ENCODE measurements around the gene ULK4. TPM values are rescaled to one million over a fixed set of nuclear protein-coding genes. Genes with fewer than 3 reads are reported as not detected.
"Not testable (repeated sequence)": the region's sequence is repeated elsewhere in the genome, so short reads cannot be mapped to it uniquely, and the experiment has no call there.

Gene ULK4
- total RNA-seq, 1 experiment from 2014 or later, result 6.6 TPM

- Histone ChIP-seq H3K36me3 (replicated peaks; ENCODE audit: control insufficient read depth, insufficient read depth, low read length) (no peaks in the 10 kb centered on the region), H3K27me3 (ENCODE audit: control insufficient read depth, insufficient read depth, low read length) (no peaks in the 10 kb centered on the region), H3K4me3 (ENCODE audit: insufficient read depth, low read depth, low read length) (no peak overlapping the region)
- DNase-seq, result no peak
These were observed 153.3 kb downstream of the ULK4 start for GRCh38 chr3:41808618-41809017.

DNA sequence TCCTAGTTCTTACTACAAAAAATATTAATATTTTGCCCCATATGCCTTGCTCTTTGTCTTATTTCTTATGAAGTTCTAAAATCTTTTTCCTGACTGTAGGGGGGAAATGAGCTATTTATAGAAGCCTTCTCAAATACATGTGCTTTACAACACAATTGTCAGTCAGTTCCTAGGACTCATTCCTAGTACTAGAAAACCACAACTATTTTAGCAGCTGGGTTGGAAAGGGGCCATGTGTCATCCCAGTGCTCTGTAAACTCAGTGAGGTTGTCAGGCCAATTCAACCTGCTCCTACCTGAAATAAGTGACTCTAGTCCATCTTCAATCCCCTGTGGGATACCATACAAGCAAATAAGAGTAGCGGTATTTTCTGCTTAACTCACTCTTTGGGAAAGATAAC is 153.8 kb downstream of the ULK4 start:
- Histone ChIP-seq H3K27me3 (ENCODE audit: control insufficient read depth, insufficient read depth, low read length) (no peaks in the 10 kb centered on the region), H3K36me3 (replicated peaks; ENCODE audit: control insufficient read depth, insufficient read depth, low read length) (no peaks in the 10 kb centered on the region), H3K4me3 (ENCODE audit: insufficient read depth, low read depth, low read length) (no peak overlapping the region)
- no peak for DNase-seq

- Histone ChIP-seq H3K36me3 (replicated peaks; ENCODE audit: control insufficient read depth, insufficient read depth, low read length) (no peaks in the 10 kb centered on the region), H3K4me3 (ENCODE audit: insufficient read depth, low read depth, low read length) (no peak overlapping the region), H3K27me3 (ENCODE audit: control insufficient read depth, insufficient read depth, low read length) (no peaks in the 10 kb centered on the region)
- peak; percentile 6 for DNase-seq
These were observed 166.9 kb downstream of the ULK4 start for GRCh38 chr3:41794748-41795589.

DNA sequence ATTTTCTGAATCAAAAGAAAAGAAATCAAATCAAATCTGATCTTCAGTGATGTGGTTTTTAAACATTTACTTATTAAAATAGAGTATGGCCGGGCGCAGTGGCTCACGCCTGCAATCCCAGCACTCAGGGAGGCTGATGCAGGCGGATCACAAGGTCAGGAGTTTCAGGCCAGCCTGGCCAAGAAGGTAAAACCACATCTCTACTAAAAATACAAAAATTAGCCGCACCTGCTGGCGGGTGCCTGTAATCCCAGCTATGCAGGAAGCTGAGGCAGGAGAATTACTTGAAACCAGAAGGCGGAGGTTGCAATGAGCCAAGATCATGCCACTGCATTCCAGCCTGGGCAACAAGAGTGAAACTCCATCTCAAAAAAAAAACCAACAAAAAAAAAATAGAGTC is 169.1 kb downstream of the ULK4 start:
- Histone ChIP-seq H3K27me3 (ENCODE audit: control insufficient read depth, insufficient read depth, low read length) (no peaks in the 10 kb centered on the region), H3K36me3 (replicated peaks; ENCODE audit: control insufficient read depth, insufficient read depth, low read length) (no peaks in the 10 kb centered on the region), H3K4me3 (ENCODE audit: insufficient read depth, low read depth, low read length) (no peak overlapping the region)
- DNase-seq, result no peak

DNA sequence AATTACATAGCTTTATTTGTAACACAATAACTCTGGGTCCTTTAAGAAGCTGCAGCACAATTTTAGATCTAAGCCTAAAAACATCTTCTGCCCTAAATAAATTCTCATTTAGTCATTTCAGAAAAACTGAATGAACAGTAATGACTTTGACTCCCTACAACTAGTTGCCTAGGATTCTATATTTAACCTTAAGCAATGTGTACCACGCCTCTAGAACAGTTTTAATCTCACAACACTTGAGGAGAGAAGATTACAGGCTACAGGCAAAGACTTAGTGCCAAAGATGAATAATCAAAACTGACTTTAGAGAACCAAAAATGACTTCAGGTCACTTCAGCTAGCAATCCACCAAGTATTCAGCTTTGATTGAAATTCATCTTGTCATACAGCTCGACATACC is 192.8 kb downstream of the ULK4 start:
- no peak overlapping the region for H3K4me3 ChIP-seq (ENCODE audit: insufficient read depth, low read depth, low read length)
- no peaks in the 10 kb centered on the region for H3K27me3 ChIP-seq (ENCODE audit: control insufficient read depth, insufficient read depth, low read length)
- H3K36me3 ChIP-seq (replicated peaks; ENCODE audit: control insufficient read depth, insufficient read depth, low read length), result no peaks in the 10 kb centered on the region
- DNase-seq, result no peak

GRCh38 chr3:41768363-41768762 is 193.5 kb downstream of the ULK4 start:
- no peak for DNase-seq
- Histone ChIP-seq H3K27me3 (ENCODE audit: control insufficient read depth, insufficient read depth, low read length) (no peaks in the 10 kb centered on the region), H3K36me3 (replicated peaks; ENCODE audit: control insufficient read depth, insufficient read depth, low read length) (no peaks in the 10 kb centered on the region), H3K4me3 (ENCODE audit: insufficient read depth, low read depth, low read length) (no peak overlapping the region)

GRCh38 chr3:41762867-41763266 is 199.0 kb downstream of the ULK4 start:
- H3K27me3 ChIP-seq (ENCODE audit: control insufficient read depth, insufficient read depth, low read length); DNase-seq; H3K4me3 ChIP-seq (ENCODE audit: insufficient read depth, low read depth, low read length); H3K36me3 ChIP-seq (replicated peaks; ENCODE audit: control insufficient read depth, insufficient read depth, low read length): not testable (repeated sequence)

DNA sequence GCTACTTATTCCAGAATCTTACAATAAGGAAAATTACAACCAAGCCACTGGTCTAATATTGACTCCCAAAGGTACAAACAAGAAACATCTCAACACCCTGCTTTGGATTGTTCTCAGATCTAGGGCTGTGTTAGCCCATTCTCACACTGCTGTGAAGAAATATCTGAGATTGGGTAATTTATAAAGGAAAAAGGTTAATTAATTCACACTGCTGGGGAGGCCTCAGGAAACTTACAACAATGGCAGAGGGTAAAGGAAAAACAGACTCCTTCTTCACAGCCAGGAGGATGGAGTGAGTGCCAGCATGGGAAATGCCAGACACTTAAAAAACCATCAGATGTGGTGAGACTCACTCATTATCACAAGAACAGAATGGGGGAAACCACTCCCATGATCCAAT is 208.3 kb downstream of the ULK4 start:
- Histone ChIP-seq H3K27me3 (ENCODE audit: control insufficient read depth, insufficient read depth, low read length) (no peaks in the 10 kb centered on the region), H3K36me3 (replicated peaks; ENCODE audit: control insufficient read depth, insufficient read depth, low read length) (no peaks in the 10 kb centered on the region), H3K4me3 (ENCODE audit: insufficient read depth, low read depth, low read length) (no peak overlapping the region)
- DNase-seq, result no peak

DNA sequence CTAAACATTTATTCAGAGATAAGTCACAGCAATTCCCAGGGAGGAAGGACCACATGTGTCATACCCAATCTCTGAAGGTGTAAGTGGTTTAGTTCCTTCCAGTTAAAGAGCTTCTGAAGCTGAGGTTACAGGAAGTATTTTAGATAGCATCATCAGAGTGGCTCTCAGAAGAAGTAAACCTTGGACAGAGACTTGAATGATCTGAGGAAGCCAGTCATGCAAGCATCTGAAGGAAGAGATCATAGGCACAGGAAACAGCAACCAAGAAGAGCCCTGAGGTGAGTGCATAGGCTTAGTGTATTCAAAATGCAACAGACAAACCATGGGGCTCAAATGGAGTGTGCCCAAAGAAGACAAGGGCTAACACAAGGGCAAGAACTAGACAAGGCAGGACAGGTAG is 210.3 kb downstream of the ULK4 start:
- Histone ChIP-seq H3K4me3 (ENCODE audit: insufficient read depth, low read depth, low read length) (no peak overlapping the region), H3K36me3 (replicated peaks; ENCODE audit: control insufficient read depth, insufficient read depth, low read length) (no peaks in the 10 kb centered on the region), H3K27me3 (ENCODE audit: control insufficient read depth, insufficient read depth, low read length) (no peaks in the 10 kb centered on the region)
- DNase-seq, result no peak

DNA sequence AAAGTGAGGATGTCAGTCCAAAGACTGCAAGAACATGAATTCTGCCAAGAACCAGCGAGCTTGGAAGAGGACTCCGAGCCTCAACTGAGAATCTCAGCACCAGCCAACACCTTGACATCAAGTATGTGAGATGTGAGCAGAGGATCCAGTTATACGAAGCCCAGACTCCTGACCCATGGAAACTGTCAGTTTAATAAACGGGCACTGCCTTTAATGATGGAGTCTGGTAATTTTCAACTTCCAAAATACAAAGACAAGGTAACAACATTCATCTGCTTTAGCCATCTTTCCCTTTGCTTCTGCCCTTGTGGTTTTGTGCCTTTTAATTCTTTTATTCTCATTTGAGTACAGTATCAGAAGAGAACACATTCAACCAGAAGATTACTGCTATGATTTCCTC is 211.9 kb downstream of the ULK4 start:
- Histone ChIP-seq H3K4me3 (ENCODE audit: insufficient read depth, low read depth, low read length) (no peak overlapping the region), H3K27me3 (ENCODE audit: control insufficient read depth, insufficient read depth, low read length) (no peaks in the 10 kb centered on the region), H3K36me3 (replicated peaks; ENCODE audit: control insufficient read depth, insufficient read depth, low read length) (no peaks in the 10 kb centered on the region)
- no peak for DNase-seq

- no peak overlapping the region for H3K4me3 ChIP-seq (ENCODE audit: insufficient read depth, low read depth, low read length)
- no peak for DNase-seq
- no peaks in the 10 kb centered on the region for H3K36me3 ChIP-seq (replicated peaks; ENCODE audit: control insufficient read depth, insufficient read depth, low read length)
- H3K27me3 ChIP-seq (ENCODE audit: control insufficient read depth, insufficient read depth, low read length), result no peaks in the 10 kb centered on the region
These were observed 215.7 kb downstream of the ULK4 start for GRCh38 chr3:41746215-41746614.

DNA sequence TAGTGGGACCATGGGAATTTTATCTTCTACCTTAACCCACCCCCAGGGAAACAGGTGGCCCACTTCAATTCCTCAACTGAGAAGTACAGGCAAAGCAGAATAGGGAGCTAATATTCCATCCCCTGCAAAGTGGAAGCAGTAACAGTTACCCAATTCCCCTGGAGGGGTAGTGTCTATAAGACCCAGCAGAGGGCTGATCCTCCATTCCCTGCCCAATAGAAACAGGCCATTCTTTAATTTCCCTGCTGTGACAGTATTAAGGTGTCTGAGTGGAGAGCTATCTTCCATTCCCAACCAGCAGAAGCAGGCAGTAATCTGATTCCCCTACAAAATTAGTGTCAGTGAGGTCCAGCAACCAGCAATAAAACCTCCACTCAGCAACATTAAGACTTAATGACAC is 219.8 kb downstream of the ULK4 start:
- DNase-seq, result peak; percentile 34
- no peaks in the 10 kb centered on the region for H3K36me3 ChIP-seq (replicated peaks; ENCODE audit: control insufficient read depth, insufficient read depth, low read length)
- no peaks in the 10 kb centered on the region for H3K27me3 ChIP-seq (ENCODE audit: control insufficient read depth, insufficient read depth, low read length)
- no peak overlapping the region for H3K4me3 ChIP-seq (ENCODE audit: insufficient read depth, low read depth, low read length)

DNA sequence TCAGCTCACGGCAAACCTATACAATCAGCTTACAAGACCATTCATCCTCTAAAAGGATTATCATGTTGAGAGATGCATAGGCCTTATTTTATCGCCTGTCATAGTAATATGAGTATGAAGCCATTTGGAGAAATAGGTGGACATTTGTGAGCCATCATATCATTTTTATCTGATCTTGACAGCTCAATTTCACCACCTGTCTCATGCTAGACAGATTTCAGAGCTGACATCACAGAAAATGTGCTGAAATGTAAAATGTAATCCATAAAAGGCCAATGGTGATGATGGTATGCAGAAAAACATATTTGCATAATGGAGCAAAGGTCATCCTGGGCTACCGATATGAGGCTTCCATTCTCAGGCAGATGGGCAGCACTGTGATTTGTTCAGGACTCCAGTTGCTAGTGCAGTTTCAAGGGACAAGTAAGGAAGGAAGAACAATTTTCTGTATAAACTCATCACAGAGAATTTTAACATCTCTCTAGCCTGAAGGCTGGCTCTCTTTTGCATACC is 221.5 kb downstream of the ULK4 start:
- H3K36me3 ChIP-seq (replicated peaks; ENCODE audit: control insufficient read depth, insufficient read depth, low read length), result no peaks in the 10 kb centered on the region
- no peaks in the 10 kb centered on the region for H3K27me3 ChIP-seq (ENCODE audit: control insufficient read depth, insufficient read depth, low read length)
- H3K4me3 ChIP-seq (ENCODE audit: insufficient read depth, low read depth, low read length), result no peak overlapping the region
- no peak for DNase-seq

DNA sequence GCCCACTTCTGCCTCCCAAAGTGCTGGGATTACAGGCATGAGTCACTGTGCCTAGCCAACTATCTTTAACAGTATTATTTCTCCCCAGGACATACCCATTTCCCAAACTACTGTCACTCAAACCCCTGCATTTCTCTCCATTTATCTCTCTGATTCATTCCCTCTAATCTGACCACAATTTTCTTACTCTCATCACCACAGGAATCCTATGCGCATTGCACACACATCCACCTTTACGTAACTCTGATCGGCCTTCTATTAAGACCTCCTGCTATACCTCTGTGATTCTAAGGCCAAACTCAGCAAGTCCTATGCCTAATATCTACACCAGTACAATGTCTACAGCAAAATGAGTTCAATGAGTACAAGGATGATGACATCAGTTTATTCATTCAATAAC is 235.0 kb downstream of the ULK4 start:
- H3K27me3 ChIP-seq (ENCODE audit: control insufficient read depth, insufficient read depth, low read length), result no peaks in the 10 kb centered on the region
- no peak overlapping the region for H3K4me3 ChIP-seq (ENCODE audit: insufficient read depth, low read depth, low read length)
- DNase-seq, result no peak
- H3K36me3 ChIP-seq (replicated peaks; ENCODE audit: control insufficient read depth, insufficient read depth, low read length), result no peaks in the 10 kb centered on the region

- no peaks in the 10 kb centered on the region for H3K27me3 ChIP-seq (ENCODE audit: control insufficient read depth, insufficient read depth, low read length)
- DNase-seq, result no peak
- H3K36me3 ChIP-seq (replicated peaks; ENCODE audit: control insufficient read depth, insufficient read depth, low read length), result no peaks in the 10 kb centered on the region
- no peak overlapping the region for H3K4me3 ChIP-seq (ENCODE audit: insufficient read depth, low read depth, low read length)
These were observed 244.3 kb downstream of the ULK4 start for GRCh38 chr3:41717641-41718040.
